GM12878 (cell line): Measurements from ENCODE around the gene PARG. TPM values are rescaled to one million over a fixed set of nuclear protein-coding genes. Genes with fewer than 3 reads are reported as not detected.

Experiments used
- ATAC-seq: fragments of 200-7000 bp; cut with Tn5 transposase; 3 replicates; pipeline ENCODE4 v1.9.1; 2020; ENCODE audit warnings: mild to moderate bottlenecking, moderate library complexity
- BruUV-seq: library from RNA; stranded (reverse); fragments of 400-500 nt; replicated peaks from 2 replicates; lab custom pipeline; 2021; lab: Mats Ljungman, UMichigan
- CTCF ChIA-PET: fragments of 300-600 bp; sonication (Branson Sonifier 250); formaldehyde crosslinking; extraction: SDS; loops from one replicate; lab custom pipeline; 2021; ENCODE audit warnings: inconsistent platforms; lab: Yijun Ruan, JAX
- POLR2A ChIA-PET: fragments of 350-600 bp; formaldehyde crosslinking; extraction: SDS; loops from one replicate; lab custom pipeline; 2021; ENCODE audit warnings: inconsistent platforms; lab: Charles Lee
- RAD21 ChIA-PET: fragments of 300-600 bp; sonication (Branson Sonifier 250); formaldehyde crosslinking; loops from one replicate; lab custom pipeline; 2023; ENCODE audit warnings: antibody characterized with exemption; ENCODE audit not compliant: unreplicated experiment; lab: Charles Lee
- SMC1A ChIA-PET: fragments of 300-600 bp; sonication (Branson Sonifier 250); formaldehyde crosslinking; loops from one replicate; lab custom pipeline; 2023; ENCODE audit not compliant: unreplicated experiment, uncharacterized antibody; lab: Charles Lee
- DNase-seq: peaks from one replicate; pipeline ENCODE4 v3.0.0-alpha.2; 2011; ENCODE audit warnings: low read depth, low spot score
- FAIRE-seq: peaks from 3 replicates; lab custom pipeline; 2011; peaks lifted over from hg19 to GRCh38; lab: Jason Lieb, UNC
- H2AFZ ChIP-seq: 2 replicates; pipeline ENCODE4 v1.6.0; 2011; ENCODE audit warnings: low read depth, low read length, control low read depth; ENCODE audit not compliant: control insufficient read depth
- H3K27ac ChIP-seq: 2 replicates; pipeline ENCODE4 v1.5.1; 2011; ENCODE audit warnings: control low read depth; ENCODE audit not compliant: control insufficient read depth, insufficient read depth
- H3K27me3 ChIP-seq, 2 experiments: replicated peaks in 1 of 2; 2 replicates each; pipeline versions ENCODE4 v1.6.0 to v1.6.1; 2011; ENCODE audit warnings: low read length in 1 of 2; ENCODE audit not compliant: control insufficient read depth in 2 of 2, insufficient read depth in 2 of 2
- H3K36me3 ChIP-seq, 2 experiments: 2 replicates each; pipeline ENCODE4 v1.5.1; 2011; ENCODE audit warnings: low read length in 1 of 2; ENCODE audit not compliant: control insufficient read depth in 2 of 2, insufficient read depth in 2 of 2
- H3K4me1 ChIP-seq: 2 replicates; pipeline ENCODE4 v1.6.1; 2011; ENCODE audit warnings: mild to moderate bottlenecking, low read length, moderate library complexity, mixed read lengths; ENCODE audit not compliant: control insufficient read depth, insufficient read depth
- H3K4me2 ChIP-seq: 2 replicates; pipeline ENCODE4 v1.6.0; 2011; ENCODE audit warnings: control low read depth; ENCODE audit not compliant: control insufficient read depth, insufficient read depth
- H3K4me3 ChIP-seq: fragments of 200-600 bp; sonication (generic); 2 replicates; pipeline ENCODE4 v1.5.1; 2016
- H3K79me2 ChIP-seq: 2 replicates; pipeline ENCODE4 v1.6.0; 2011; ENCODE audit warnings: low read length; ENCODE audit not compliant: control insufficient read depth, insufficient read depth
- H3K9ac ChIP-seq: 2 replicates; pipeline ENCODE4 v1.8.0; 2011; ENCODE audit warnings: low read length, control low read depth, mixed read lengths; ENCODE audit not compliant: control insufficient read depth, insufficient read depth
- H3K9me3 ChIP-seq: replicated peaks from 3 replicates; pipeline ENCODE4 v1.5.1; 2011; ENCODE audit warnings: mild to moderate bottlenecking, low read length; ENCODE audit not compliant: control insufficient read depth, insufficient read depth
- H4K20me1 ChIP-seq: 2 replicates; pipeline ENCODE4 v1.6.0; 2011; ENCODE audit not compliant: control insufficient read depth, insufficient read depth
- ATF2 ChIP-seq: IDR thresholded peaks from 2 replicates; pipeline ENCODE4 v1.6.1; 2012; ENCODE audit warnings: low read length, inconsistent platforms
- BCL11A ChIP-seq: IDR thresholded peaks from 2 replicates; pipeline ENCODE4 v1.6.1; 2011; ENCODE audit warnings: low read depth, low read length
- BMI1 ChIP-seq: fragments of 450-650 bp; IDR thresholded peaks from 2 replicates; pipeline ENCODE4 v1.6.1; 2016; ENCODE audit warnings: mild to moderate bottlenecking, moderate library complexity, borderline replicate concordance
- CBFB ChIP-seq: IDR thresholded peaks from 2 replicates; pipeline ENCODE4 v1.6.1; 2016; ENCODE audit warnings: antibody characterized with exemption, low read depth
- CHD4 ChIP-seq: fragments of 200-600 bp; sonication (generic); IDR thresholded peaks from 2 replicates; pipeline ENCODE4 v1.6.1; 2016; ENCODE audit warnings: mild to moderate bottlenecking
- EGR1 ChIP-seq, 2 experiments: IDR thresholded peaks; 1 replicate in 1 of 2; 2 replicates in 1 of 2; pipeline ENCODE4 v1.6.1; 2011 to 2012; ENCODE audit warnings: low read depth in 2 of 2, low read length in 2 of 2, borderline replicate concordance in 1 of 2, mild to moderate bottlenecking in 1 of 2, moderate library complexity in 1 of 2
- ELK1 ChIP-seq: IDR thresholded peaks from 2 replicates; pipeline ENCODE4 v1.6.1; 2012; ENCODE audit warnings: low read depth, low read length, improper control_type of control experiment
- NFYB ChIP-seq: IDR thresholded peaks from 2 replicates; pipeline ENCODE4 v1.6.1; 2011; ENCODE audit warnings: low read depth, mild to moderate bottlenecking, low read length, improper control_type of control experiment, moderate library complexity; ENCODE audit not compliant: insufficient read depth
- RCOR1 ChIP-seq: conservative IDR thresholded peaks from 2 replicates; pipeline ENCODE4 v1.6.1; 2012; ENCODE audit warnings: low read depth, low read length, improper control_type of control experiment
- SIX5 ChIP-seq: IDR thresholded peaks from 2 replicates; pipeline ENCODE4 v1.6.1; 2011; ENCODE audit warnings: mild to moderate bottlenecking, low read depth, low read length, moderate library complexity; ENCODE audit not compliant: severe bottlenecking
- TAF1 ChIP-seq: IDR thresholded peaks from 2 replicates; pipeline ENCODE4 v1.6.1; 2011; ENCODE audit warnings: mild to moderate bottlenecking, low read depth, low read length, borderline replicate concordance
- USF2 ChIP-seq: IDR thresholded peaks from 2 replicates; pipeline ENCODE4 v1.6.1; 2011; ENCODE audit warnings: low read depth, low read length, improper control_type of control experiment, borderline replicate concordance
- WGBS: methylation state at CpG from one replicate; pipeline ENCODE4 v1.1.6; 2016; ENCODE audit warnings: low lambda C conversion rate; ENCODE audit not compliant: insufficient replicate concordance, insufficient coverage; ENCODE audit errors: missing lambda C conversion rate; 5-methylcytosine and 5-hydroxymethylcytosine counted together
- in situ Hi-C: fragments of 300-500 bp; cut with MboI; formaldehyde crosslinking; loops from 9 replicates; pipeline ENCODE4 v1.14.3; 2018; ENCODE audit warnings: mixed read lengths
- intact Hi-C: fragments of 100-400 bp; cut with micrococcal nuclease; formaldehyde crosslinking; loops from one replicate; pipeline ENCODE4 v1.14.2; 2022; ENCODE audit not compliant: unreplicated experiment
- polyA plus RNA-seq, 11 experiments: library from polyadenylated mRNA; depleted of rRNA in 4 of 11; unstranded in 6 of 11; stranded (reverse) in 5 of 11; fragments of >200 nt; fragmentation: Nextera tagmentation in 4 of 11; fragmentation: Illumina TruSeq in 1 of 11; extraction: Ambion mirVana in 4 of 11; extraction: Trizol in 1 of 11; gene quantifications; 1 replicate in 1 of 11; 2 replicates in 10 of 11; pipeline versions ENCODE4 v1.2.1 to v1.2.3, GENCODE V29; 2011 to 2016; ENCODE audit warnings: inconsistent platforms in 2 of 11, missing spikeins in 2 of 11, low read depth in 1 of 11
- total RNA-seq, 4 experiments: library from RNA; depleted of rRNA in 3 of 4; stranded (reverse); fragments of >200 nt in 3 of 4; fragmentation: Illumina TruSeq in 1 of 4; extraction: Trizol in 1 of 4; gene quantifications; 2 replicates each; pipeline versions ENCODE4 v1.2.1 to v1.2.3, GENCODE V29; 2013 to 2021

PARG gene
- total and polyA plus RNA-seq, 10 of the 15 experiments (the other 5 are each of a cell fraction or from before 2014, with no cell fraction given), result 4.8 to 35.4 (median 21.9) TPM

GRCh38 chr10:49778197-49778596, 163.6 kb downstream of the PARG start:
- Histone ChIP-seq H3K36me3 (no peaks in the 10 kb centered on the region), H3K4me1 (no peaks in the 10 kb centered on the region), H3K79me2 (no peaks in the 10 kb centered on the region), H3K9ac (no peak overlapping the region), H3K27me3 (no peaks in the 10 kb centered on the region)
- DNase-seq, result no peak
- no peak for ATAC-seq
- ChIA-PET SMC1A (no interaction called here), CTCF (interaction anchor here (1.9 kb wide), 1 partner anchor 183 kb away, joined by 5 read pairs; no protein-coding TSS in a partner anchor)
- TF ChIP-seq RCOR1, result no peak
- TF ChIP-seq USF2, result no peak
- no peak for TF ChIP-seq SIX5
- TF ChIP-seq, all 136 proteins: peak for 0
- FAIRE-seq, result no peak
- no peak overlapping the region for H2AFZ ChIP-seq
- H3K4me3 ChIP-seq, result no peak overlapping the region
- H3K9me3 ChIP-seq, result no peaks in the 10 kb centered on the region
- WGBS, result 7% methylated on average over 3 of the region's 3 CpGs
- no peak overlapping the region for H3K4me2 ChIP-seq
- H3K27ac ChIP-seq, result no peak overlapping the region
- in situ Hi-C loops, result no loop called here
- RAD21 ChIA-PET, result no interaction called here
- intact Hi-C loops, result no loop called here
- BruUV-seq, result no TSS peak
- POLR2A ChIA-PET, result no interaction called here
- no peaks in the 10 kb centered on the region for H4K20me1 ChIP-seq

DNA sequence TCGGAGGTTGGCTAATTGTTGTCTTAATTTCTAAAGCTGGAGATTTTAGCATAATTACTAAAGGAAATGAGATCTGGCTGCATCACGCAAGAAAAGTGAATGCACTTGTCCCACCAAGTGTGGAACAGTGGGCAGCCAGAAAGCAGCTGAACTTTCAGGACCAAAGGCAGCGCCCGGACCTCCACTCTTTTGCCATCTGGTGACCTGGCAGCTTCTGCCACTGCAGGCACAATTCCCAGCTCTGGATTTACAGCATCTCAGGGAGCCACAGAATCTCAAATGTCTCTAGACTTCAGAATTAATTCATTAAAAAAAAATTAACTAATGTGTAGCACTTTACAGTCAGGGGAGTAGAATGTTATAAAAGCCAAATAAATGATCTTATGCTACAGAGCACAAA, 165.0 kb downstream of the PARG start:
- intact Hi-C loops, result no loop called here
- CTCF ChIA-PET, result interaction anchor here (1.9 kb wide), 1 partner anchor 182 kb away, joined by 5 read pairs; no protein-coding TSS in a partner anchor
- Histone ChIP-seq H3K36me3 (no peaks in the 10 kb centered on the region), H4K20me1 (no peaks in the 10 kb centered on the region), H2AFZ (no peak overlapping the region), H3K4me1 (no peaks in the 10 kb centered on the region), H3K4me2 (no peak overlapping the region), H3K4me3 (no peak overlapping the region), H3K27me3 (0 out of 4 replicates have a peak, but pooled peaks cover 0 to 2% of the 10 kb centered on the region in 2 experiments), H3K27ac (no peak overlapping the region), H3K79me2 (no peaks in the 10 kb centered on the region), H3K9me3 (no peaks in the 10 kb centered on the region), H3K9ac (no peak overlapping the region)
- DNase-seq (no peak), ATAC-seq (no peak), FAIRE-seq (no peak)
- in situ Hi-C loops, result no loop called here
- no TSS peak for BruUV-seq
- RAD21 ChIA-PET, result no interaction called here
- SMC1A ChIA-PET, result interaction anchor here (1.1 to 1.6 kb wide), 2 partner anchors 10 to 28 kb away, joined by 4 read pairs; no protein-coding TSS in a partner anchor
- POLR2A ChIA-PET, result no interaction called here
- WGBS, result 63% methylated on average over 4 of the region's 4 CpGs
- TF ChIP-seq BCL11A (no peak), NFYB (no peak), ATF2 (no peak), TAF1 (no peak), CBFB (no peak), EGR1 (IDR thresholded peaks at IDR 0.05; ENCODE audit: borderline replicate concordance in 1 of 2, low read depth in 2 of 2, low read length in 2 of 2) (no peak), BMI1 (no peak), CHD4 (no peak), ELK1 (no peak)
